H1 (cell line): Measurements from ENCODE around the gene DNAL1. TPM values are rescaled to one million over a fixed set of nuclear protein-coding genes. Genes with fewer than 3 reads are reported as not detected.

Source experiments
- CTCF ChIP-seq, 3 experiments: IDR thresholded peaks; 1 replicate in 2 of 3; 2 replicates in 1 of 3; pipeline versions ENCODE4 v1.5.1 to v1.6.1; 2011; ENCODE audit warnings: low read length in 3 of 3, mild to moderate bottlenecking in 3 of 3, inconsistent platforms in 2 of 3, low read depth in 1 of 3, moderate library complexity in 1 of 3; ENCODE audit not compliant: insufficient read depth in 1 of 3; ENCODE audit errors: control extremely low read depth in 1 of 3
- EP300 ChIP-seq, 2 experiments: IDR thresholded peaks; 1 replicate in 1 of 2; 2 replicates in 1 of 2; pipeline ENCODE4 v1.6.1; 2011 to 2012; ENCODE audit warnings: low read depth in 2 of 2, low read length in 2 of 2, mild to moderate bottlenecking in 2 of 2, borderline replicate concordance in 1 of 2, inconsistent platforms in 1 of 2, moderate library complexity in 1 of 2
- KDM5A ChIP-seq: fragments of 200-600 bp; IDR thresholded peaks from 2 replicates; pipeline ENCODE4 v1.7.1; 2012; ENCODE audit warnings: mild to moderate bottlenecking, low read length, inconsistent platforms, mixed read lengths
- SRF ChIP-seq: IDR thresholded peaks from 2 replicates; pipeline ENCODE4 v1.6.1; 2011; ENCODE audit warnings: mild to moderate bottlenecking, low read depth, low read length, moderate library complexity
- polyA plus RNA-seq, 7 experiments: library from polyadenylated mRNA; depleted of rRNA in 3 of 7; stranded (reverse) in 5 of 7; unstranded in 2 of 7; fragments of >200 nt in 5 of 7; fragments of 200-250 nt in 2 of 7; gene quantifications; 1 replicate in 5 of 7; 2 replicates in 1 of 7; 4 replicates in 1 of 7; pipeline versions ENCODE4 v1.2.1 to v1.2.3, GENCODE V29; 2011 to 2013; ENCODE audit warnings: missing spikeins in 2 of 7, mixed read lengths in 2 of 7
- total RNA-seq: library from RNA; stranded (reverse); fragmentation: NEBNext Ultra II Directional; extraction: Animal tissue kit (Norgen Biotek cat#: 25700); gene quantifications from 2 replicates; pipeline ENCODE4 v1.2.1, GENCODE V29; 2021

The DNAL1 gene
- total and polyA plus RNA-seq, 2 of the 8 experiments (the other 6 are each of a cell fraction or from before 2014, with no cell fraction given), result 2.8 to 16.8 TPM

GRCh38 chr14:73686901-73687300 is 42.1 kb downstream of the DNAL1 start (continued):
- TF ChIP-seq EP300 (IDR thresholded peaks at IDR 0.05; ENCODE audit: borderline replicate concordance in 1 of 2, low read depth in 2 of 2, low read length in 2 of 2), result no peak
- no peak for TF ChIP-seq KDM5A
- TF ChIP-seq CTCF (IDR thresholded peaks at IDR 0.05; ENCODE audit: control extremely low read depth in 1 of 3, insufficient read depth in 1 of 3, low read depth in 1 of 3, low read length in 3 of 3), result no peak
- no peak for TF ChIP-seq SRF
